D721Med (cell line): ENCODE measurements around the gene TMEM235.

Source experiments
- DNase-seq: peaks from one replicate; pipeline ENCODE4 v3.0.0; 2011; ENCODE audit warnings: low spot score; ENCODE audit not compliant: insufficient read length
- FAIRE-seq: peaks from 2 replicates; lab custom pipeline; 2011; peaks lifted over from hg19 to GRCh38; lab: Jason Lieb, UNC
- CTCF ChIP-seq: IDR thresholded peaks from 2 replicates; pipeline ENCODE4 v1.5.1; 2012; ENCODE audit warnings: mild to moderate bottlenecking, control low read depth; ENCODE audit not compliant: insufficient read depth; ENCODE audit errors: missing control alignments

Gene TMEM235

GRCh38 chr17:78271419-78272170 is 40.2 kb downstream of the TMEM235 start:
- no peak for TF ChIP-seq CTCF
- FAIRE-seq, result no peak
- no peak for DNase-seq

GRCh38 chr17:78272181-78272913 is 40.9 kb downstream of the TMEM235 start:
- FAIRE-seq, result no peak
- TF ChIP-seq CTCF, result no peak
- DNase-seq, result no peak

- no peak for DNase-seq
- TF ChIP-seq CTCF, result no peak
- FAIRE-seq, result no peak
Observed at GRCh38 chr17:78272914-78273258, 41.5 kb downstream of the TMEM235 start.

GRCh38 chr17:78273813-78274212 is 42.4 kb downstream of the TMEM235 start:
- FAIRE-seq, result no peak
- TF ChIP-seq CTCF, result no peak
- DNase-seq, result no peak

- no peak for TF ChIP-seq CTCF
- no peak for DNase-seq
- no peak for FAIRE-seq
Observed at GRCh38 chr17:78275355-78275754, 43.9 kb downstream of the TMEM235 start.

- TF ChIP-seq CTCF, result no peak
- FAIRE-seq (no peak), DNase-seq (no peak)
Observed at GRCh38 chr17:78276098-78276887, 44.9 kb downstream of the TMEM235 start.
